WTC11 (cell line): ENCODE measurements around the gene ISG20L2. TPM values are rescaled to one million over a fixed set of nuclear protein-coding genes. Genes with fewer than 3 reads are reported as not detected.

Source experiments
- ATAC-seq: fragments of 200-7000 bp; cut with Tn5 transposase; 2 replicates; pipeline ENCODE4 v1.10.0; 2021; ENCODE audit warnings: mild to moderate bottlenecking, moderate library complexity
- CTCF ChIA-PET: fragments of 300-600 bp; sonication (Branson Sonifier 250); formaldehyde crosslinking; loops from one replicate; lab custom pipeline; 2021; ENCODE audit warnings: antibody characterized with exemption; lab: Charles Lee
- POLR2A ChIA-PET: fragments of 350-600 bp; sonication (Branson Sonifier 250); formaldehyde crosslinking; loops from one replicate; lab custom pipeline; 2021; ENCODE audit warnings: antibody characterized with exemption; lab: Charles Lee
- DNase-seq: peaks from one replicate; pipeline ENCODE4 v3.0.0; 2021; ENCODE audit warnings: low spot score
- H3K27ac Mint-ChIP-seq: 2 replicates; pipeline ENCODE4 v1.8.0; 2021; ENCODE audit warnings: mixed read lengths
- H3K27me3 Mint-ChIP-seq: 2 replicates; pipeline ENCODE4 v1.8.0; 2021; ENCODE audit warnings: low read depth, mild to moderate bottlenecking, moderate library complexity, mixed read lengths
- H3K36me3 Mint-ChIP-seq: 2 replicates; pipeline ENCODE4 v1.8.0; 2021; ENCODE audit warnings: mixed read lengths
- H3K4me1 Mint-ChIP-seq: 2 replicates; pipeline ENCODE4 v1.8.0; 2022; ENCODE audit warnings: mixed read lengths
- H3K4me3 Mint-ChIP-seq: 2 replicates; pipeline ENCODE4 v1.8.0; 2021; ENCODE audit warnings: mild to moderate bottlenecking, moderate library complexity, mixed read lengths
- H3K9me3 Mint-ChIP-seq: 2 replicates; pipeline ENCODE4 v1.8.0; 2021; ENCODE audit warnings: mixed read lengths
- ETV6 ChIP-seq: sonication (generic); formaldehyde crosslinking; IDR thresholded peaks from 2 replicates; pipeline ENCODE4 v1.8.1; 2022; ENCODE audit warnings: mild to moderate bottlenecking, missing genetic modification reagents
- GRHL2 ChIP-seq: fragments of 250-450 bp; sonication (Bioruptor Pico); IDR thresholded peaks from 2 replicates; pipeline ENCODE4 v1.8.0; 2022; ENCODE audit warnings: mild to moderate bottlenecking, moderate library complexity; ENCODE audit not compliant: insufficient replicate concordance, severe bottlenecking
- NFE2L1 ChIP-seq: sonication (generic); formaldehyde crosslinking; IDR thresholded peaks from 2 replicates; pipeline ENCODE4 v1.8.1; 2023; ENCODE audit warnings: missing genetic modification reagents
- SMAD3 ChIP-seq: sonication (generic); formaldehyde crosslinking; IDR thresholded peaks from 2 replicates; pipeline ENCODE4 v1.8.0; 2022; ENCODE audit warnings: missing genetic modification reagents, mild to moderate bottlenecking, borderline replicate concordance
- SOX15 ChIP-seq: fragments of 250-450 bp; sonication (Bioruptor Pico); IDR thresholded peaks from 2 replicates; pipeline ENCODE4 v1.9.0; 2021; ENCODE audit warnings: mild to moderate bottlenecking
- TP53 ChIP-seq: sonication (generic); formaldehyde crosslinking; IDR thresholded peaks from 2 replicates; pipeline ENCODE4 v1.8.1; 2023; ENCODE audit warnings: mild to moderate bottlenecking, missing genetic modification reagents
- ZBTB21 ChIP-seq: sonication (generic); formaldehyde crosslinking; IDR thresholded peaks from 2 replicates; pipeline ENCODE4 v1.8.1; 2023; ENCODE audit warnings: mild to moderate bottlenecking, missing genetic modification reagents, borderline replicate concordance
- ZNF232 ChIP-seq: sonication (generic); formaldehyde crosslinking; IDR thresholded peaks from 2 replicates; pipeline ENCODE4 v1.8.0; 2022; ENCODE audit warnings: mild to moderate bottlenecking, missing genetic modification reagents
- total RNA-seq: library from RNA; stranded (reverse); gene quantifications from 3 replicates; pipeline ENCODE4 v1.2.3, GENCODE V29; 2021
- TF ChIP-seq, protein P1 (sequence below): sonication (generic); formaldehyde crosslinking; IDR thresholded peaks from 2 replicates; pipeline ENCODE4 v1.8.1; 2022; ENCODE audit warnings: mild to moderate bottlenecking, moderate library complexity, missing genetic modification reagents
- TF ChIP-seq, protein P2 (sequence below): fragments of 250-450 bp; sonication (Bioruptor Pico); conservative IDR thresholded peaks from 2 replicates; pipeline ENCODE4 v1.9.0; 2021; ENCODE audit warnings: mild to moderate bottlenecking
- TF ChIP-seq, protein P3 (sequence below): fragments of 250-450 bp; sonication (Bioruptor Pico); IDR thresholded peaks from 2 replicates; pipeline ENCODE4 v1.9.0; 2021; ENCODE audit warnings: mild to moderate bottlenecking, borderline replicate concordance
- TF ChIP-seq, protein P4 (sequence below): sonication (generic); formaldehyde crosslinking; IDR thresholded peaks from 2 replicates; pipeline ENCODE4 v1.8.1; 2022; ENCODE audit warnings: missing genetic modification reagents, borderline replicate concordance
- TF ChIP-seq, protein P5 (sequence below): fragments of 200-600 bp; IDR thresholded peaks from 2 replicates; pipeline ENCODE4 v1.8.0; 2022; ENCODE audit warnings: antibody characterized with exemption
- TF ChIP-seq, protein P6 (sequence below): sonication (generic); formaldehyde crosslinking; IDR thresholded peaks from 2 replicates; pipeline ENCODE4 v1.8.1; 2023; ENCODE audit warnings: mild to moderate bottlenecking, missing genetic modification reagents, moderate library complexity
- TF ChIP-seq, protein P7 (sequence below): sonication (generic); formaldehyde crosslinking; IDR thresholded peaks from 2 replicates; pipeline ENCODE4 v1.8.0; 2022; ENCODE audit warnings: missing genetic modification reagents
- TF ChIP-seq, protein P8 (sequence below): sonication (generic); formaldehyde crosslinking; IDR thresholded peaks from 2 replicates; pipeline ENCODE4 v1.8.1; 2023; ENCODE audit warnings: mild to moderate bottlenecking, missing genetic modification reagents

Gene ISG20L2
- total RNA-seq, 1 experiment from 2014 or later = 43.8 TPM

DNA sequence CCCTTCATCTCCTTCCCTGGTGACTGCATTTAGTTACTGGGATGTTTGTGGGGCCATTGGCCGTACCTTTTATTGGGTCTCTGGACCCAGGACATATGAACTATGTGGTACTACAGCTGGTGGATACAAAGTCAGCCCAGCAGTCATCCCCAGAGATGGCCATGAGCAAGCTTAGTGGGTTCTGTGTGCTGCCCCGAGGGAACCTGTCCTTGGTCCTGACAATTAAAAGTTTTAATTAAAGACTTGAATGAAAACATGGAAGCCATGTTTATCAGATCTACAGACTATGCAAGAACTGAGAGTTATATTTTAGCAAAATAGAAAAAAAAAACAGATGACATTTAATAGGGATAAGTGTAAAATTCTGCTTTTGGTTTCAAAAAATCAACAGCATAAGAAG lies 48.5 kb downstream of the ISG20L2 start:
- ATAC-seq = no peak
- Mint-ChIP-seq H3K4me1 (peaks cover 48% of the 10 kb centered on the region), H3K4me3 (no peak overlapping the region), H3K9me3 (no peaks in the 10 kb centered on the region), H3K27ac (no peak overlapping the region), H3K27me3 (peaks cover 34% of the 10 kb centered on the region), H3K36me3 (no peaks in the 10 kb centered on the region)
- DNase-seq = no peak
- ChIA-PET POLR2A (interaction anchor here (1.3 kb wide), 1 partner anchor 26 kb away, joined by 3 read pairs; no protein-coding TSS in a partner anchor), CTCF (interaction anchor here (1.1 to 17.1 kb wide), 7 partner anchors 11 to 53 kb away, joined by 3 to 1553 read pairs (median 22); partner anchors contain the start of genes BCAN and CRABP2)
- TF ChIP-seq NFE2L1 (no peak), TP53 (CRISPR knock-in tag) (no peak), ZBTB21 (CRISPR knock-in tag) (no peak), GRHL2 (CRISPR knock-in tag) (no peak), ZNF232 (no peak), ETV6 (CRISPR knock-in tag) (no peak), SMAD3 (CRISPR knock-in tag) (no peak), SOX15 (CRISPR knock-in tag) (no peak)
- TF ChIP-seq, protein P1, sequence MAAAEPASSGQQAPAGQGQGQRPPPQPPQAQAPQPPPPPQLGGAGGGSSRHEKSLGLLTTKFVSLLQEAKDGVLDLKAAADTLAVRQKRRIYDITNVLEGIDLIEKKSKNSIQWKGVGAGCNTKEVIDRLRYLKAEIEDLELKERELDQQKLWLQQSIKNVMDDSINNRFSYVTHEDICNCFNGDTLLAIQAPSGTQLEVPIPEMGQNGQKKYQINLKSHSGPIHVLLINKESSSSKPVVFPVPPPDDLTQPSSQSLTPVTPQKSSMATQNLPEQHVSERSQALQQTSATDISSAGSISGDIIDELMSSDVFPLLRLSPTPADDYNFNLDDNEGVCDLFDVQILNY = no peak
- TF ChIP-seq, protein P2, sequence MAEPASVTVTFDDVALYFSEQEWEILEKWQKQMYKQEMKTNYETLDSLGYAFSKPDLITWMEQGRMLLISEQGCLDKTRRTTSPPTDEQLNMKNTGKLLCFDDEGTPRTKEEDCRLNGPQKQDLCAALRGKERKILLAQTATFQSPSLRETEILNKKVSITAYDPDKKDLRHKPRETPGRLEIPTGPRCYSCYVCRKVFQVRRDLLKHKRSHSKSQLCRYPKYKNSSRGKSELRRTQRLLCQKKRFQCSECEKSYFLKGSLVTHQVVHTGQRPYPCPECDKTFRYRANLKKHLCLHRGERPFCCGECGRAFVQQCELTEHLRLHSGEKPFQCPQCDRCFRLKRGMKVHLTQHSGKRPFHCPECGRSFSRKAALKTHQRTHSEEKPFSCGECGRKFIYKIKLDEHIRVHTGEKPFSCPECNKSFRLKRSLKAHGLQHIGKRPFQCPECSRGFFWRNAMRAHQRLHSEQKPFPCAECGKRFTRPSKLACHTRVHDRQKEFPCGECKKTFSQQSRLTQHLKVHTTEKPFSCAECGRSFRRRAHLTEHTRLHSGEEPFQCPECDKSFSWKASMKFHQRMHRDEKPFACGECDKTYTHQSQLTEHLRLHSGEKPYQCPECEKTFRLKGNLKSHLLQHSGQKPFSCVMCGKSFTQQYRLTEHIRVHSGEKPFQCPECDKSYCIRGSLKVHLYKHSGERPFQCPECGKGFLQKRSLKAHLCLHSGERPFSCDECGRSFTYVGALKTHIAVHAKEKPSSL (CRISPR knock-in tag) = no peak
- TF ChIP-seq, protein P3, sequence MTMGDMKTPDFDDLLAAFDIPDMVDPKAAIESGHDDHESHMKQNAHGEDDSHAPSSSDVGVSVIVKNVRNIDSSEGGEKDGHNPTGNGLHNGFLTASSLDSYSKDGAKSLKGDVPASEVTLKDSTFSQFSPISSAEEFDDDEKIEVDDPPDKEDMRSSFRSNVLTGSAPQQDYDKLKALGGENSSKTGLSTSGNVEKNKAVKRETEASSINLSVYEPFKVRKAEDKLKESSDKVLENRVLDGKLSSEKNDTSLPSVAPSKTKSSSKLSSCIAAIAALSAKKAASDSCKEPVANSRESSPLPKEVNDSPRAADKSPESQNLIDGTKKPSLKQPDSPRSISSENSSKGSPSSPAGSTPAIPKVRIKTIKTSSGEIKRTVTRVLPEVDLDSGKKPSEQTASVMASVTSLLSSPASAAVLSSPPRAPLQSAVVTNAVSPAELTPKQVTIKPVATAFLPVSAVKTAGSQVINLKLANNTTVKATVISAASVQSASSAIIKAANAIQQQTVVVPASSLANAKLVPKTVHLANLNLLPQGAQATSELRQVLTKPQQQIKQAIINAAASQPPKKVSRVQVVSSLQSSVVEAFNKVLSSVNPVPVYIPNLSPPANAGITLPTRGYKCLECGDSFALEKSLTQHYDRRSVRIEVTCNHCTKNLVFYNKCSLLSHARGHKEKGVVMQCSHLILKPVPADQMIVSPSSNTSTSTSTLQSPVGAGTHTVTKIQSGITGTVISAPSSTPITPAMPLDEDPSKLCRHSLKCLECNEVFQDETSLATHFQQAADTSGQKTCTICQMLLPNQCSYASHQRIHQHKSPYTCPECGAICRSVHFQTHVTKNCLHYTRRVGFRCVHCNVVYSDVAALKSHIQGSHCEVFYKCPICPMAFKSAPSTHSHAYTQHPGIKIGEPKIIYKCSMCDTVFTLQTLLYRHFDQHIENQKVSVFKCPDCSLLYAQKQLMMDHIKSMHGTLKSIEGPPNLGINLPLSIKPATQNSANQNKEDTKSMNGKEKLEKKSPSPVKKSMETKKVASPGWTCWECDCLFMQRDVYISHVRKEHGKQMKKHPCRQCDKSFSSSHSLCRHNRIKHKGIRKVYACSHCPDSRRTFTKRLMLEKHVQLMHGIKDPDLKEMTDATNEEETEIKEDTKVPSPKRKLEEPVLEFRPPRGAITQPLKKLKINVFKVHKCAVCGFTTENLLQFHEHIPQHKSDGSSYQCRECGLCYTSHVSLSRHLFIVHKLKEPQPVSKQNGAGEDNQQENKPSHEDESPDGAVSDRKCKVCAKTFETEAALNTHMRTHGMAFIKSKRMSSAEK (CRISPR knock-in tag) = no peak
- TF ChIP-seq, protein P4, sequence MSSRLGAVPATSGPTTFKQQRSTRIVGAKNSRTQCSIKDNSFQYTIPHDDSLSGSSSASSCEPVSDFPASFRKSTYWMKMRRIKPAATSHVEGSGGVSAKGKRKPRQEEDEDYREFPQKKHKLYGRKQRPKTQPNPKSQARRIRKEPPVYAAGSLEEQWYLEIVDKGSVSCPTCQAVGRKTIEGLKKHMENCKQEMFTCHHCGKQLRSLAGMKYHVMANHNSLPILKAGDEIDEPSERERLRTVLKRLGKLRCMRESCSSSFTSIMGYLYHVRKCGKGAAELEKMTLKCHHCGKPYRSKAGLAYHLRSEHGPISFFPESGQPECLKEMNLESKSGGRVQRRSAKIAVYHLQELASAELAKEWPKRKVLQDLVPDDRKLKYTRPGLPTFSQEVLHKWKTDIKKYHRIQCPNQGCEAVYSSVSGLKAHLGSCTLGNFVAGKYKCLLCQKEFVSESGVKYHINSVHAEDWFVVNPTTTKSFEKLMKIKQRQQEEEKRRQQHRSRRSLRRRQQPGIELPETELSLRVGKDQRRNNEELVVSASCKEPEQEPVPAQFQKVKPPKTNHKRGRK (CRISPR knock-in tag) = no peak
- TF ChIP-seq, protein P5, sequence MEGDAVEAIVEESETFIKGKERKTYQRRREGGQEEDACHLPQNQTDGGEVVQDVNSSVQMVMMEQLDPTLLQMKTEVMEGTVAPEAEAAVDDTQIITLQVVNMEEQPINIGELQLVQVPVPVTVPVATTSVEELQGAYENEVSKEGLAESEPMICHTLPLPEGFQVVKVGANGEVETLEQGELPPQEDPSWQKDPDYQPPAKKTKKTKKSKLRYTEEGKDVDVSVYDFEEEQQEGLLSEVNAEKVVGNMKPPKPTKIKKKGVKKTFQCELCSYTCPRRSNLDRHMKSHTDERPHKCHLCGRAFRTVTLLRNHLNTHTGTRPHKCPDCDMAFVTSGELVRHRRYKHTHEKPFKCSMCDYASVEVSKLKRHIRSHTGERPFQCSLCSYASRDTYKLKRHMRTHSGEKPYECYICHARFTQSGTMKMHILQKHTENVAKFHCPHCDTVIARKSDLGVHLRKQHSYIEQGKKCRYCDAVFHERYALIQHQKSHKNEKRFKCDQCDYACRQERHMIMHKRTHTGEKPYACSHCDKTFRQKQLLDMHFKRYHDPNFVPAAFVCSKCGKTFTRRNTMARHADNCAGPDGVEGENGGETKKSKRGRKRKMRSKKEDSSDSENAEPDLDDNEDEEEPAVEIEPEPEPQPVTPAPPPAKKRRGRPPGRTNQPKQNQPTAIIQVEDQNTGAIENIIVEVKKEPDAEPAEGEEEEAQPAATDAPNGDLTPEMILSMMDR = no peak
- TF ChIP-seq, protein P6, sequence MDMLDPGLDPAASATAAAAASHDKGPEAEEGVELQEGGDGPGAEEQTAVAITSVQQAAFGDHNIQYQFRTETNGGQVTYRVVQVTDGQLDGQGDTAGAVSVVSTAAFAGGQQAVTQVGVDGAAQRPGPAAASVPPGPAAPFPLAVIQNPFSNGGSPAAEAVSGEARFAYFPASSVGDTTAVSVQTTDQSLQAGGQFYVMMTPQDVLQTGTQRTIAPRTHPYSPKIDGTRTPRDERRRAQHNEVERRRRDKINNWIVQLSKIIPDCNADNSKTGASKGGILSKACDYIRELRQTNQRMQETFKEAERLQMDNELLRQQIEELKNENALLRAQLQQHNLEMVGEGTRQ (CRISPR knock-in tag) = no peak
- TF ChIP-seq, protein P7, sequence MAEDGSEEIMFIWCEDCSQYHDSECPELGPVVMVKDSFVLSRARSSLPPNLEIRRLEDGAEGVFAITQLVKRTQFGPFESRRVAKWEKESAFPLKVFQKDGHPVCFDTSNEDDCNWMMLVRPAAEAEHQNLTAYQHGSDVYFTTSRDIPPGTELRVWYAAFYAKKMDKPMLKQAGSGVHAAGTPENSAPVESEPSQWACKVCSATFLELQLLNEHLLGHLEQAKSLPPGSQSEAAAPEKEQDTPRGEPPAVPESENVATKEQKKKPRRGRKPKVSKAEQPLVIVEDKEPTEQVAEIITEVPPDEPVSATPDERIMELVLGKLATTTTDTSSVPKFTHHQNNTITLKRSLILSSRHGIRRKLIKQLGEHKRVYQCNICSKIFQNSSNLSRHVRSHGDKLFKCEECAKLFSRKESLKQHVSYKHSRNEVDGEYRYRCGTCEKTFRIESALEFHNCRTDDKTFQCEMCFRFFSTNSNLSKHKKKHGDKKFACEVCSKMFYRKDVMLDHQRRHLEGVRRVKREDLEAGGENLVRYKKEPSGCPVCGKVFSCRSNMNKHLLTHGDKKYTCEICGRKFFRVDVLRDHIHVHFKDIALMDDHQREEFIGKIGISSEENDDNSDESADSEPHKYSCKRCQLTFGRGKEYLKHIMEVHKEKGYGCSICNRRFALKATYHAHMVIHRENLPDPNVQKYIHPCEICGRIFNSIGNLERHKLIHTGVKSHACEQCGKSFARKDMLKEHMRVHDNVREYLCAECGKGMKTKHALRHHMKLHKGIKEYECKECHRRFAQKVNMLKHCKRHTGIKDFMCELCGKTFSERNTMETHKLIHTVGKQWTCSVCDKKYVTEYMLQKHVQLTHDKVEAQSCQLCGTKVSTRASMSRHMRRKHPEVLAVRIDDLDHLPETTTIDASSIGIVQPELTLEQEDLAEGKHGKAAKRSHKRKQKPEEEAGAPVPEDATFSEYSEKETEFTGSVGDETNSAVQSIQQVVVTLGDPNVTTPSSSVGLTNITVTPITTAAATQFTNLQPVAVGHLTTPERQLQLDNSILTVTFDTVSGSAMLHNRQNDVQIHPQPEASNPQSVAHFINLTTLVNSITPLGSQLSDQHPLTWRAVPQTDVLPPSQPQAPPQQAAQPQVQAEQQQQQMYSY (CRISPR knock-in tag) = no peak
- TF ChIP-seq, protein P8, sequence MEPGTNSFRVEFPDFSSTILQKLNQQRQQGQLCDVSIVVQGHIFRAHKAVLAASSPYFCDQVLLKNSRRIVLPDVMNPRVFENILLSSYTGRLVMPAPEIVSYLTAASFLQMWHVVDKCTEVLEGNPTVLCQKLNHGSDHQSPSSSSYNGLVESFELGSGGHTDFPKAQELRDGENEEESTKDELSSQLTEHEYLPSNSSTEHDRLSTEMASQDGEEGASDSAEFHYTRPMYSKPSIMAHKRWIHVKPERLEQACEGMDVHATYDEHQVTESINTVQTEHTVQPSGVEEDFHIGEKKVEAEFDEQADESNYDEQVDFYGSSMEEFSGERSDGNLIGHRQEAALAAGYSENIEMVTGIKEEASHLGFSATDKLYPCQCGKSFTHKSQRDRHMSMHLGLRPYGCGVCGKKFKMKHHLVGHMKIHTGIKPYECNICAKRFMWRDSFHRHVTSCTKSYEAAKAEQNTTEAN = no peak
- TF ChIP-seq, all 79 proteins: peak for 0
